PC-9 (cell line): Measurements from ENCODE around the gene GNG7.

Experiments
- EZH2 ChIP-seq: fragments of 200-600 bp; sonication (generic); IDR thresholded peaks from 2 replicates; pipeline ENCODE4 v1.8.0; 2017; ENCODE audit warnings: antibody characterized with exemption, low read depth
- TF ChIP-seq, protein P1 (sequence below): fragments of 200-600 bp; sonication (generic); conservative IDR thresholded peaks from 2 replicates; pipeline ENCODE4 v1.6.1; 2017; ENCODE audit warnings: mixed run types, antibody characterized with exemption, mild to moderate bottlenecking, moderate library complexity

- TF ChIP-seq, protein P1, sequence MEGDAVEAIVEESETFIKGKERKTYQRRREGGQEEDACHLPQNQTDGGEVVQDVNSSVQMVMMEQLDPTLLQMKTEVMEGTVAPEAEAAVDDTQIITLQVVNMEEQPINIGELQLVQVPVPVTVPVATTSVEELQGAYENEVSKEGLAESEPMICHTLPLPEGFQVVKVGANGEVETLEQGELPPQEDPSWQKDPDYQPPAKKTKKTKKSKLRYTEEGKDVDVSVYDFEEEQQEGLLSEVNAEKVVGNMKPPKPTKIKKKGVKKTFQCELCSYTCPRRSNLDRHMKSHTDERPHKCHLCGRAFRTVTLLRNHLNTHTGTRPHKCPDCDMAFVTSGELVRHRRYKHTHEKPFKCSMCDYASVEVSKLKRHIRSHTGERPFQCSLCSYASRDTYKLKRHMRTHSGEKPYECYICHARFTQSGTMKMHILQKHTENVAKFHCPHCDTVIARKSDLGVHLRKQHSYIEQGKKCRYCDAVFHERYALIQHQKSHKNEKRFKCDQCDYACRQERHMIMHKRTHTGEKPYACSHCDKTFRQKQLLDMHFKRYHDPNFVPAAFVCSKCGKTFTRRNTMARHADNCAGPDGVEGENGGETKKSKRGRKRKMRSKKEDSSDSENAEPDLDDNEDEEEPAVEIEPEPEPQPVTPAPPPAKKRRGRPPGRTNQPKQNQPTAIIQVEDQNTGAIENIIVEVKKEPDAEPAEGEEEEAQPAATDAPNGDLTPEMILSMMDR: no peak
- no peak for TF ChIP-seq EZH2
Measured at GRCh38 chr19:2719232-2719735, 16.8 kb upstream of the GNG7 start.
